HG03565 (cell line): ENCODE data around the gene KRTAP20-3.

Experiments used
- ATAC-seq: cut with Tn5 transposase; IDR thresholded peaks from one replicate; pipeline ENCODE4 v1.9.1; 2021; ENCODE audit warnings: mild to moderate bottlenecking, moderate library complexity; ENCODE audit not compliant: unreplicated experiment

KRTAP20-3 gene

DNA sequence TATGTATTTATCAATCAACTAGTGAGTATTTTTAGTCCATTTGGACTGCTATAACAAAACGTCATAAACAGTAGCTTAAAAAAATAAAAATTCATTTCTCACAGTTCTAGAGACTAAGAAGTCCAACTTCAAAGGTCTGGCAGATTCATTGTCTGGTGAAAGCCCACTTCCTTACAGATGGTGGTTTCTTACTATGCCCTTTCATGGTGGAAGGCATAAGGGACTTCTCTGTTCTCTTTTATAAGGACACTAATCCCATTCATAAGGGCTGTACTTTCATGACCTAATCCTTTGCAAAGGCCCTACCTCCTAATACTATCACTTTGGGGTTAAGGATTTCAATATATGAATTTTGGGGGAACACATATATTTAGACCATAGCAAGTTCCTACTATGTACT lies 37.9 kb downstream of the KRTAP20-3 start:
- no peak for ATAC-seq

DNA sequence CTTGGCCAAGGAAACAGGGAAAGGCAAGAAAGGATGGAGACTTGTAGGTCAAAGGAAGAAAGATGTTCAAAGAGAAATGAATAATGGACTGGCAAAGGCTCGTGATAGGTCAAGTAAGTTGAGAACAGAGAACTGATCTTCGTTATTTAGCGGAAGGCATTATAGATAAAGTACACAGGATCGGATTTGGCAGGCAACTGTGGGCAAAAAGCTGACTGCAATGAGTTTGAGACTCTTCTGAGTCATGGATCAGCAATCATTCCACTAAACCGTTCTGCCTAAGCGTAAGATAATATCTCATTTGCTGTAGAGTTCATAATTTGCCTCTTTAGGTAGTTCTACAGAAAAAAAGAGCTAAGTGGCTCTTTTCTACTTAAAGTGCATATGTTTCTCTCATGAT lies 41.8 kb downstream of the KRTAP20-3 start:
- no peak for ATAC-seq

DNA sequence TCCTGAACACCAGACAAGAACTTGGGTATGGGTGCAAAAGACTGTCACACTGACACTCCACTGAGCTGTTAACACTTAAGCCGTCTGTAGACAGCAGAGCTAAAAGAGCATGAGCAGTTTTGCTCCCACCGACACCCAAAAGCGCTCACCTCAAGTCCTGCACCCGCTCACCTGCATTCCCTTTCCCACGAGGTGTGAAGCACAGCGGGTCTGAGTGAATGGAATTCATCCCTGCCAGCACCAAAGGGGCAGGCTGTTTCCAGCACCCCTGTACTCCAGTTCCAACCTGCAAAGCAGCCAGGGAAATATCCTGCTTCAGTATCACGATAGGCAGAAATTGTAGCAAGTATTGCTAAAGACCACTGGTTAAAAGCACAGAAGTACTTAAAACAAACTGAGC lies 47.2 kb downstream of the KRTAP20-3 start:
- ATAC-seq = no peak
